ENCODE data around the gene P3H3. TPM values are rescaled to one million over a fixed set of nuclear protein-coding genes. Genes with fewer than 3 reads are reported as not detected.
A peak's percentile ranks its signal among the peaks of the same experiment; 100 is the strongest.

P3H3 gene
- total RNA-seq, 5 donors from 2014 or later (not counting 1 experiment from before 2014, with no cell fraction given), result 4.7 to 9.8 (median 8.0) TPM

DNA sequence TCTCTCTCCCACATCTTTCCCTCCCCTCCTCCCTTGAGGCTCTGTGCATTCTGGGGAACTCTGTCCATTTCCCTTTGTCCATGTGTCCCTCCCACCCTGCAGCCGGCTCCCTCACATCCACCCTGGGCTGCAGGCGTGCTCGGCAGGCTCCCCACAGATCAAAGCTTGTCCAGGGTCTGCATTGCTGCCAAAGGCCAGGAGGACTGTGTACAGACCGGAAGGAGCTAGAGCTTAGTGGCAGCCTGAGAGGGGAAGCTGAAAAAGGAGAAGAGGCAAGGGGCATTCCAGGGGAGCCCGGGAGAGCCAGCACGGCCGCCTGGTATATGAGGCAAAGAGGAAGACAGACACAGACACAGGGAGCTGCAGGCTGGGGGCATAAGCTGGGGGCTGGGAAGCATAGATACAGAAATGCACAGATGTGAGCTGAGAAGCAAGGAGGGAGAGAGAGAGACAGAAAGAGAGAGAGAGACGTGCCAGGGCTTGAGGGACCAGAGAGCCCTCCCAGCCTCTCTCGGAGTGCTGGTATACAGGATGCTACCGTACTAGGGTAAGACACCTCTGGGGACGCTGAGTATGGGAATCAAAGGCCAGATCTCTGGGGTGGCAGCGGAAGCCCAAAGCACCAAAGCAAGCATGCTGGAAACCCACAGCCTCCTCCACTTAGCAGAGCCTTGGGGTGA lies 35.5 kb upstream of the P3H3 start:
- Histone ChIP-seq H3K27me3 (replicated peaks in 1 of 2; ENCODE audit: control insufficient read depth in 2 of 2, extremely low read depth in 1 of 2, insufficient read depth in 2 of 2, low read length in 1 of 2) (peaks cover 0 to 3% of the 10 kb centered on the region in 2 experiments), H3K4me1 (ENCODE audit: control insufficient read depth in 1 of 2, extremely low read depth in 1 of 2, insufficient read depth in 2 of 2, low read length in 2 of 2) (peaks cover 14 to 64% of the 10 kb centered on the region in 2 experiments), H3K4me3 (ENCODE audit: control insufficient read depth in 1 of 2, extremely low read depth in 1 of 2, low read length in 1 of 2) (peak overlapping the region; percentile 71 to 88), H3K36me3 (ENCODE audit: control insufficient read depth in 2 of 2, extremely low read depth in 1 of 2, insufficient read depth in 1 of 2, low read length in 1 of 2) (peaks cover 0 to 20% of the 10 kb centered on the region in 2 donors), H3K9me3 (no peaks in the 10 kb centered on the region), H3K27ac (ENCODE audit: low read length) (peak overlapping the region; percentile 70)
- 17% methylated on average over 4 of the region's 12 CpGs for WGBS (ENCODE audit: insufficient coverage)
- Mint-ChIP-seq H3K4me3 (peak overlapping the region; percentile 86 to 94 (median 92)), H3K27me3 (peaks cover 0 to 2% of the 10 kb centered on the region in 2 donors), H3K27ac (peak overlapping the region; percentile 96), H3K9me3 (no peaks in the 10 kb centered on the region), H3K4me1 (peaks cover 62 to 82% (median 71%) of the 10 kb centered on the region in 3 donors), H3K36me3 (peaks cover 21% of the 10 kb centered on the region)
- CTCF ChIA-PET, result interaction anchor here (0.5 to 2.4 kb wide), 12 partner anchors 11 to 165 kb away, joined by 3 to 11 read pairs (median 3); partner anchors contain the start of gene MLF2 (in 1 of the 2)
- POLR2A ChIA-PET, result interaction anchor here (1.0 to 1.1 kb wide), 2 partner anchors 15 to 25 kb away, joined by 3 read pairs; no protein-coding TSS in a partner anchor
- ATAC-seq (replicated peaks in 1 of 4), result peak; percentile 76 to 82 (median 82)
- DNase-seq, result peak in 32 of 35 experiments; percentile 36 to 75 (median 58)

DNA sequence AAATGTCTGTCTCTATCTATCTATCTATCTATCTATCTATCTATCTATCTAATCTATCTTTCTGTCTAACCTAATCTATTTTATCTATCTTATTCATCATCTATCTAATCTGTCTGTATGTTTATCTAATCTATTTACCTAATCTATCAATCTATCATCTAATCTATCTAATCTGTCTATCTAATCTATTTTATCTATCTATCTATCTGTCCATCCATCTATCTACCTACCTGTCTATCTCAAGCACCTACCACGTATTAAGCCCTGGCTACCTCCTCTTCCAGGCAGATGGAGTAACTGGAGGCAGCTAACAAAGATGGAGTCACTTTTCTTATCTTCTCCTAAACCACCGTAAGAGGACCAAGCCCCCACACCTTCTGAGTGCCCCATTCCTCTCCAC lies 33.1 kb upstream of the P3H3 start:
- CTCF ChIA-PET, result interaction anchor here (0.6 to 1.2 kb wide), 4 partner anchors 21 to 258 kb away, joined by 3 to 6 read pairs (median 4); no protein-coding TSS in a partner anchor
- Mint-ChIP-seq H3K36me3 (peaks cover 33% of the 10 kb centered on the region), H3K27me3 (peaks cover 0 to 2% of the 10 kb centered on the region in 2 donors), H3K9me3 (no peaks in the 10 kb centered on the region), H3K4me1 (peaks cover 66 to 80% (median 76%) of the 10 kb centered on the region in 3 donors), H3K4me3 (peak overlapping the region in 2 of 3 donors; percentile 6 to 17), H3K27ac (peak overlapping the region; percentile 36 to 70)
- Histone ChIP-seq H3K4me3 (ENCODE audit: control insufficient read depth in 1 of 2, extremely low read depth in 1 of 2, low read length in 1 of 2) (no peak overlapping the region), H3K36me3 (ENCODE audit: control insufficient read depth in 2 of 2, extremely low read depth in 1 of 2, insufficient read depth in 1 of 2, low read length in 1 of 2) (peaks cover 0 to 32% of the 10 kb centered on the region in 2 donors), H3K4me1 (ENCODE audit: control insufficient read depth in 1 of 2, extremely low read depth in 1 of 2, insufficient read depth in 2 of 2, low read length in 2 of 2) (peaks cover 8 to 47% of the 10 kb centered on the region in 2 experiments), H3K27ac (ENCODE audit: low read length) (no peak overlapping the region), H3K27me3 (replicated peaks in 1 of 2; ENCODE audit: control insufficient read depth in 2 of 2, extremely low read depth in 1 of 2, insufficient read depth in 2 of 2, low read length in 1 of 2) (peaks cover 0 to 3% of the 10 kb centered on the region in 2 experiments), H3K9me3 (no peaks in the 10 kb centered on the region)
- DNase-seq (no peak), ATAC-seq (replicated peaks in 1 of 4) (no peak)
- no CpG with 5 or more reads among the region's 2 CpGs for WGBS (ENCODE audit: insufficient coverage)
- POLR2A ChIA-PET, result interaction anchor here in 1 of 2 donors (0.6 kb wide), 2 partner anchors 18 to 333 kb away, joined by 3 to 8 read pairs; no protein-coding TSS in a partner anchor

DNA sequence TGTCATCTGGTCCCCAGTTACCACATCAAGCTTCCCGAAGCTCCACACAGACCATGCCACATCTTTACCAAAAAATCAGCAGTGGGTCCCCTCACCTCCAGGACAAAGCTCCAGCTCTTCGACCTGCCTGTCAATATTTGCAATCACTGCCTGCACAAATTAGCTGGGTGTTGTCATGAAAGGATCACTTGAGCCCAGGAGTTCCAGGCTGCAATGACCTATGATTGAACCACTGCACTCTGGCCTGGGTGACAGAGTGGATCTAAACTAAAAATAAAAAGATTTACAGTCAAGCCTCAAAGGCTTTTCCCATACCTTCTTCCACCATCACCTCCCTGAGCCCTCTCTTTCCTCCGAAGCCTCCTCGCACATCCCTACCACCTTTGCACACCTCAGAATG lies 31.6 kb upstream of the P3H3 start:
- peaks cover 0 to 2% of the 10 kb centered on the region in 2 donors for H3K27me3 Mint-ChIP-seq
- peaks cover 63 to 77% (median 74%) of the 10 kb centered on the region in 3 donors for H3K4me1 Mint-ChIP-seq
- ATAC-seq (replicated peaks in 1 of 4), result no peak
- Histone ChIP-seq H3K27me3 (replicated peaks in 1 of 2; ENCODE audit: control insufficient read depth in 2 of 2, extremely low read depth in 1 of 2, insufficient read depth in 2 of 2, low read length in 1 of 2) (peaks cover 0 to 3% of the 10 kb centered on the region in 2 experiments), H3K27ac (ENCODE audit: low read length) (no peak overlapping the region), H3K36me3 (ENCODE audit: control insufficient read depth in 2 of 2, extremely low read depth in 1 of 2, insufficient read depth in 1 of 2, low read length in 1 of 2) (peaks cover 0 to 36% of the 10 kb centered on the region in 2 donors), H3K9me3 (no peaks in the 10 kb centered on the region), H3K4me1 (ENCODE audit: control insufficient read depth in 1 of 2, extremely low read depth in 1 of 2, insufficient read depth in 2 of 2, low read length in 2 of 2) (peaks cover 4 to 39% of the 10 kb centered on the region in 2 experiments), H3K4me3 (ENCODE audit: control insufficient read depth in 1 of 2, extremely low read depth in 1 of 2, low read length in 1 of 2) (no peak overlapping the region)
- 79% methylated on average over 4 of the region's 4 CpGs for WGBS (ENCODE audit: insufficient coverage)
- peaks cover 33% of the 10 kb centered on the region for H3K36me3 Mint-ChIP-seq
- ChIA-PET CTCF (interaction anchor here in 1 of 2 donors (0.6 to 1.2 kb wide), 2 partner anchors 17 to 23 kb away, joined by 3 to 5 read pairs; no protein-coding TSS in a partner anchor), POLR2A (interaction anchor here in 1 of 2 donors (0.6 kb wide), 1 partner anchor 16 kb away, joined by 6 read pairs; no protein-coding TSS in a partner anchor)
- H3K27ac Mint-ChIP-seq, result peak overlapping the region; percentile 31 to 39
- no peak overlapping the region for H3K4me3 Mint-ChIP-seq
- no peaks in the 10 kb centered on the region for H3K9me3 Mint-ChIP-seq
- DNase-seq, result no peak

DNA sequence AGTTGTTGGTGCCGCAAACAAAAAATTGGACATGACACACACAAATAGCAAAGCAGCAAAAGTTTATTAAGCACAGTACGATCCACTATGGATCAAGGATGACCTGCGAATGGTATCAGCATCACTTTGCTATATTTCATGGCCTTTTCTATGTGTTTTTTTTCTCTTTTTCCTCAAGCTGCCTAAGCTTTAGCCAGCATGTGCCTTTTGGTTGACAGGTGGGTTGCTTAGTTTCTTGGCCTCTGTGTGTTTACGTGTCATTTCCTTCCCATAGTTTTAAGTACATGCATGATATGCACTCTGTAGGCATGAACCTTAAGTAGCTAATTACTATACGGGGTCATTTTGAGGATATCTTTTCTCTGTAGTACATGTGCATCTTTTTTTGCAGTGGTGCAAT lies 29.1 kb upstream of the P3H3 start:
- no peak overlapping the region for H3K4me3 ChIP-seq (ENCODE audit: control insufficient read depth in 1 of 2, extremely low read depth in 1 of 2, low read length in 1 of 2)
- no peaks in the 10 kb centered on the region for H3K9me3 Mint-ChIP-seq
- H3K4me1 ChIP-seq (ENCODE audit: control insufficient read depth in 1 of 2, extremely low read depth in 1 of 2, insufficient read depth in 2 of 2, low read length in 2 of 2), result peaks cover 0 to 15% of the 10 kb centered on the region in 2 experiments
- peaks cover 45 to 52% (median 50%) of the 10 kb centered on the region in 3 donors for H3K4me1 Mint-ChIP-seq
- peak overlapping the region in 1 of 2 donors; percentile 30 for H3K27ac Mint-ChIP-seq
- H3K36me3 ChIP-seq (ENCODE audit: control insufficient read depth in 2 of 2, extremely low read depth in 1 of 2, insufficient read depth in 1 of 2, low read length in 1 of 2), result peaks cover 0 to 47% of the 10 kb centered on the region in 2 donors
- ChIA-PET CTCF (no interaction called here), POLR2A (interaction anchor here in 1 of 2 donors (0.5 to 0.6 kb wide), 3 partner anchors 22 to 184 kb away, joined by 3 to 5 read pairs (median 3); no protein-coding TSS in a partner anchor)
- peaks cover 0 to 2% of the 10 kb centered on the region in 2 donors for H3K27me3 Mint-ChIP-seq
- no peak overlapping the region for H3K27ac ChIP-seq (ENCODE audit: low read length)
- 100% methylated on average over 1 of the region's 5 CpGs for whole genome bisulfite sequencing (ENCODE audit: insufficient coverage)
- ATAC-seq (replicated peaks in 1 of 4) (no peak), DNase-seq (no peak)
- peaks cover 32% of the 10 kb centered on the region for H3K36me3 Mint-ChIP-seq
- H3K9me3 ChIP-seq, result no peaks in the 10 kb centered on the region
- peaks cover 0 to 3% of the 10 kb centered on the region in 2 experiments for H3K27me3 ChIP-seq (replicated peaks in 1 of 2; ENCODE audit: control insufficient read depth in 2 of 2, extremely low read depth in 1 of 2, insufficient read depth in 2 of 2, low read length in 1 of 2)
- no peak overlapping the region for H3K4me3 Mint-ChIP-seq

DNA sequence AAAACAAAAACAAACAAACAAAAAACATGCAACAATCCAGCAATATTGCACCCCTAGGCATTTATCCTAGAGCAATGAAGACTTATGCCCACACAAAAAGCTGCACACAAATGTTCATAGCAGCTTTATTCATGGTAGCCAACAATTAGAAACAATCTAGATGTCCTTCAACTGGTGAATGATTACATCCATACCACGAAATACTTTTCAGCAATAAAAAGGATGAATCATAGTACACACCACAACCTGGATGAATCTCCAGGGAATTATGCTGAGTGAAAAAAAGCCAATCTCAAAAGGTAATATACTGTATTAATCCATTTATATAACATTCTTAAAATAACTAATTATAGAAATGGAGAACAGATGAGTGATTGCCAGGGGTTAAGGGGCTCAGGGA lies 21.0 kb upstream of the P3H3 start:
- Histone ChIP-seq H3K9me3 (no peaks in the 10 kb centered on the region), H3K27ac (ENCODE audit: low read length) (no peak overlapping the region), H3K4me1 (ENCODE audit: control insufficient read depth in 1 of 2, extremely low read depth in 1 of 2, insufficient read depth in 2 of 2, low read length in 2 of 2) (no peaks in the 10 kb centered on the region), H3K27me3 (replicated peaks in 1 of 2; ENCODE audit: control insufficient read depth in 2 of 2, extremely low read depth in 1 of 2, insufficient read depth in 2 of 2, low read length in 1 of 2) (no peaks in the 10 kb centered on the region), H3K36me3 (ENCODE audit: control insufficient read depth in 2 of 2, extremely low read depth in 1 of 2, insufficient read depth in 1 of 2, low read length in 1 of 2) (peaks cover 6 to 17% of the 10 kb centered on the region in 2 donors), H3K4me3 (ENCODE audit: control insufficient read depth in 1 of 2, extremely low read depth in 1 of 2, low read length in 1 of 2) (no peak overlapping the region)
- H3K9me3 Mint-ChIP-seq, result no peaks in the 10 kb centered on the region
- CTCF ChIA-PET, result no interaction called here
- H3K36me3 Mint-ChIP-seq, result peaks cover 9% of the 10 kb centered on the region
- ATAC-seq (replicated peaks in 1 of 4) (no peak), DNase-seq (no peak)
- H3K27me3 Mint-ChIP-seq, result no peaks in the 10 kb centered on the region
- no peak overlapping the region for H3K4me3 Mint-ChIP-seq
- POLR2A ChIA-PET, result no interaction called here
- no CpG with 5 or more reads among the region's 1 CpG for WGBS (ENCODE audit: insufficient coverage)
- no peak overlapping the region for H3K27ac Mint-ChIP-seq
- H3K4me1 Mint-ChIP-seq, result peaks cover 14 to 21% (median 16%) of the 10 kb centered on the region in 3 donors

DNA sequence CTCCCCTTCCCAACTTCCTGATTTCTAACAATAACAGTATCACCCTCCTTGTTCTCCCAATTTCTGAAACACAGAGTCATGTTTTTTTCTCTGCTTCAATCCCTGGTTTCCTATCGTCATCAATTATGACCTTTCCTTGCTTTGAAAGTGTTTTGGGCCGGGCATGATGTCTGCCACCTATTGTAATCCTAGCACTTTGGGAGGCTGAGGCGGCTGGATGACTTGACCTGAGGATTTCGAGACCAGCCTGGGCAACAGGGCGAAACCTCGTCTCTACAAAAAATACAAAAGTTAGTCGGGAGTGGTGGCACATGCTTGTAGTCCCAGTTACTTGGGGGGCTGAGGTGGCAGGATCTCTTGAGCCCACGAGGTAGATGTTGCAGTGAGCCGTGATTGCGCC lies 19.2 kb upstream of the P3H3 start:
- no peak overlapping the region for H3K4me3 Mint-ChIP-seq
- peaks cover 12% of the 10 kb centered on the region for H3K36me3 Mint-ChIP-seq
- DNase-seq (no peak), ATAC-seq (replicated peaks in 1 of 4) (no peak)
- no peaks in the 10 kb centered on the region for H3K4me1 ChIP-seq (ENCODE audit: control insufficient read depth in 1 of 2, extremely low read depth in 1 of 2, insufficient read depth in 2 of 2, low read length in 2 of 2)
- no peaks in the 10 kb centered on the region for H3K27me3 ChIP-seq (replicated peaks in 1 of 2; ENCODE audit: control insufficient read depth in 2 of 2, extremely low read depth in 1 of 2, insufficient read depth in 2 of 2, low read length in 1 of 2)
- no peak overlapping the region for H3K27ac ChIP-seq (ENCODE audit: low read length)
- H3K27me3 Mint-ChIP-seq, result no peaks in the 10 kb centered on the region
- no peaks in the 10 kb centered on the region for H3K9me3 ChIP-seq
- peaks cover 6 to 9% of the 10 kb centered on the region in 2 donors for H3K36me3 ChIP-seq (ENCODE audit: control insufficient read depth in 2 of 2, extremely low read depth in 1 of 2, insufficient read depth in 1 of 2, low read length in 1 of 2)
- CTCF ChIA-PET, result interaction anchor here (0.7 to 1.2 kb wide), 6 partner anchors 12 to 64 kb away, joined by 3 to 5 read pairs (median 3); partner anchors contain the start of gene SPSB2 (in 1 of the 2)
- H3K4me3 ChIP-seq (ENCODE audit: control insufficient read depth in 1 of 2, extremely low read depth in 1 of 2, low read length in 1 of 2), result no peak overlapping the region
- H3K4me1 Mint-ChIP-seq, result peaks cover 14 to 21% (median 16%) of the 10 kb centered on the region in 3 donors
- no peak overlapping the region for H3K27ac Mint-ChIP-seq
- POLR2A ChIA-PET, result interaction anchor here in 1 of 2 donors (0.5 kb wide), 1 partner anchor 10 kb away, joined by 6 read pairs; no protein-coding TSS in a partner anchor
- WGBS (ENCODE audit: insufficient coverage), result 93% methylated on average over 9 of the region's 10 CpGs
- H3K9me3 Mint-ChIP-seq, result no peaks in the 10 kb centered on the region
